NCI-H146 treated with DMSO at 0.1 percent for 48 hours (cell line): Measurements from ENCODE around the gene KDM3B.
"Not testable (repeated sequence)": the region's sequence is repeated elsewhere in the genome, so short reads cannot be mapped to it uniquely, and the experiment has no call there.

ENCODE experiments used
- DNase-seq: peaks from one replicate; lab custom pipeline; 2025; ENCODE audit not compliant: unreplicated experiment; lab: John Stamatoyannopoulos, UW

The KDM3B gene

GRCh38 chr5:138391859-138392386 lies 39.4 kb downstream of the KDM3B start:
- DNase-seq: no peak

- no peak for DNase-seq
Observed at GRCh38 chr5:138402640-138403039, 50.2 kb downstream of the KDM3B start.

GRCh38 chr5:138408023-138408422 lies 55.5 kb downstream of the KDM3B start:
- DNase-seq: peak; percentile 72

- not testable (repeated sequence) for DNase-seq
Observed at GRCh38 chr5:138410996-138411640, 58.6 kb downstream of the KDM3B start.

GRCh38 chr5:138418444-138418843 lies 66.0 kb downstream of the KDM3B start:
- DNase-seq: no peak

GRCh38 chr5:138425079-138425478 lies 72.6 kb downstream of the KDM3B start:
- DNase-seq: no peak

GRCh38 chr5:138435943-138436342 lies 83.5 kb downstream of the KDM3B start:
- no peak for DNase-seq

- DNase-seq: no peak
Observed at GRCh38 chr5:138438003-138438723, 85.7 kb downstream of the KDM3B start.

- DNase-seq: peak; percentile 21
Observed at GRCh38 chr5:138438724-138439476, 86.4 kb downstream of the KDM3B start, which contains the start of gene REEP2. REEP2 (plus strand) TSS chr5:138439057; CDS start chr5:138439209, 152 bp downstream.

- no peak for DNase-seq
Observed at GRCh38 chr5:138439477-138440158, 87.1 kb downstream of the KDM3B start.

- DNase-seq: no peak
Observed at GRCh38 chr5:138440159-138441073, 87.9 kb downstream of the KDM3B start.

GRCh38 chr5:138441221-138441620 lies 88.7 kb downstream of the KDM3B start:
- no peak for DNase-seq

- DNase-seq: no peak
Observed at GRCh38 chr5:138444078-138444773, 91.7 kb downstream of the KDM3B start.

- no peak for DNase-seq
Observed at GRCh38 chr5:138444774-138445546, 92.5 kb downstream of the KDM3B start.

GRCh38 chr5:138445547-138446271 lies 93.2 kb downstream of the KDM3B start:
- DNase-seq: no peak

- DNase-seq: no peak
Observed at GRCh38 chr5:138448070-138448469, 95.6 kb downstream of the KDM3B start.

- peak; percentile 82 for DNase-seq
Observed at GRCh38 chr5:138448481-138449398, 96.3 kb downstream of the KDM3B start.
